Measurements from ENCODE around the gene ASCC3. TPM values are rescaled to one million over a fixed set of nuclear protein-coding genes. Genes with fewer than 3 reads are reported as not detected.

The ASCC3 gene
- polyA plus RNA-seq, 10 donors, result 12.1 to 21.4 (median 17.8) TPM

- DNase-seq, result no peak
Observed at GRCh38 chr6:100465701-100466409, 415.3 kb downstream of the ASCC3 start.

- DNase-seq, result peak; percentile 92 to 95 (median 94)
Observed at GRCh38 chr6:100464903-100465700, 416.0 kb downstream of the ASCC3 start, which contains the start of gene SIM1. SIM1 (minus strand) TSS chr6:100464921; CDS start chr6:100463468, 1,453 bp downstream.

- peak in 2 of 3 donors; percentile 38 to 68 for DNase-seq
Observed at GRCh38 chr6:100464162-100464851, 416.8 kb downstream of the ASCC3 start.

GRCh38 chr6:100463630-100464161 is 417.4 kb downstream of the ASCC3 start:
- DNase-seq, result peak in 2 of 3 donors; percentile 17 to 62

- DNase-seq, result peak in 2 of 3 donors; percentile 24 to 67
Observed at GRCh38 chr6:100462706-100463629, 418.2 kb downstream of the ASCC3 start.

GRCh38 chr6:100461917-100462705 is 419.0 kb downstream of the ASCC3 start:
- DNase-seq, result peak in 2 of 3 donors; percentile 27 to 68

- peak; percentile 46 to 84 (median 47) for DNase-seq
Observed at GRCh38 chr6:100461278-100461916, 419.7 kb downstream of the ASCC3 start.

GRCh38 chr6:100460650-100461204 is 420.4 kb downstream of the ASCC3 start:
- peak in 2 of 3 donors; percentile 10 to 51 for DNase-seq

- peak in 2 of 3 donors; percentile 12 to 61 for DNase-seq
Observed at GRCh38 chr6:100459592-100460184, 421.4 kb downstream of the ASCC3 start.

- peak in 1 of 3 donors; percentile 8 for DNase-seq
Observed at GRCh38 chr6:100458841-100459591, 422.1 kb downstream of the ASCC3 start.

Data from muscle of back (tissue), 11 donors.